ENCODE data around the gene ASB9. TPM values are rescaled to one million over a fixed set of nuclear protein-coding genes. Genes with fewer than 3 reads are reported as not detected.

The ASB9 gene
- total RNA-seq, 1 experiment from 2014 or later, result not detected

- Histone ChIP-seq H3K79me2 (ENCODE audit: insufficient read depth, low read length) (no peaks in the 10 kb centered on the region), H2BK20ac (ENCODE audit: low read depth, low read length, poor library complexity, severe bottlenecking) (no peak overlapping the region), H4K20me1 (ENCODE audit: control insufficient read depth, insufficient read depth, insufficient read length) (no peaks in the 10 kb centered on the region), H2AFZ (ENCODE audit: low read length) (no peak overlapping the region), H4K8ac (replicated peaks; ENCODE audit: insufficient read length, low read depth, low read length) (no peak overlapping the region), H2BK15ac (ENCODE audit: low read depth, low read length) (no peak overlapping the region), H2BK5ac (ENCODE audit: insufficient read length, low read length) (no peak overlapping the region), H3T11ph (ENCODE audit: low read length) (no peak overlapping the region), H3K79me1 (ENCODE audit: insufficient read depth, low read depth, low read length, poor library complexity, severe bottlenecking) (no peaks in the 10 kb centered on the region), H3K9me3 (ENCODE audit: control insufficient read depth, low read depth, low read length) (peaks cover 7% of the 10 kb centered on the region), H2BK12ac (ENCODE audit: insufficient read length, low read depth, low read length) (no peak overlapping the region), H4K5ac (ENCODE audit: insufficient read length, low read depth, low read length) (no peak overlapping the region), H2AK5ac (ENCODE audit: insufficient read length, low read length) (no peak overlapping the region), H4K91ac (ENCODE audit: insufficient read length, low read depth, low read length) (no peak overlapping the region), H3K14ac (ENCODE audit: insufficient read depth, low read length) (no peak overlapping the region), H3K27ac (ENCODE audit: insufficient read length, low read depth, low read length) (no peak overlapping the region), H3K27me3 (ENCODE audit: insufficient read depth, low read length) (no peaks in the 10 kb centered on the region), H3K4me1 (ENCODE audit: insufficient read depth, low read length) (no peaks in the 10 kb centered on the region), H3K4me2 (ENCODE audit: insufficient read depth, insufficient read length, low read length) (no peak overlapping the region), H3K56ac (ENCODE audit: insufficient read length, low read depth, low read length) (no peak overlapping the region), H3K23ac (ENCODE audit: insufficient read length, low read depth, low read length) (no peak overlapping the region), H3K4ac (ENCODE audit: low read depth, low read length) (no peak overlapping the region), H3K9ac (ENCODE audit: extremely low read depth, insufficient read length, low read length) (no peak overlapping the region), H2BK120ac (ENCODE audit: low read depth, low read length, poor library complexity, severe bottlenecking) (no peak overlapping the region), H3K23me2 (ENCODE audit: insufficient read length, low read depth, low read length, poor library complexity, severe bottlenecking) (no peaks in the 10 kb centered on the region), H3K18ac (ENCODE audit: insufficient read length, low read depth, low read length) (no peak overlapping the region)
- no CpG with 5 or more reads among the region's 2 CpGs for WGBS (ENCODE audit: extremely low coverage, insufficient read length, low lambda C conversion rate)
- peaks cover 49 to 50% of the 10 kb centered on the region in 2 experiments for H3K9me3 Mint-ChIP-seq
- no peaks in the 10 kb centered on the region for H3K4me1 Mint-ChIP-seq
- H3K36me3 Mint-ChIP-seq (ENCODE audit: insufficient read depth in 1 of 3, low read depth in 3 of 3), result no peaks in the 10 kb centered on the region
- TF ChIP-seq CTCF (conservative IDR thresholded peaks at IDR 0.05), result no peak
- H3K27me3 Mint-ChIP-seq (ENCODE audit: low read depth), result peaks cover 2% of the 10 kb centered on the region; the same call in 1 of the 2 replicates
- H3K27ac Mint-ChIP-seq, result no peak overlapping the region
- H3K4me3 Mint-ChIP-seq, result no peak overlapping the region
- no peak for DNase-seq
Observed at GRCh38 chrX:15203694-15204093, 66.2 kb downstream of the ASB9 start.
